CD4-positive, alpha-beta memory T cell (primary cell): Measurements from ENCODE around the gene UGGT1. TPM values are rescaled to one million over a fixed set of nuclear protein-coding genes. Genes with fewer than 3 reads are reported as not detected.
"Not testable (repeated sequence)": the region's sequence is repeated elsewhere in the genome, so short reads cannot be mapped to it uniquely, and the experiment has no call there.

Experiments
- CTCF ChIA-PET: fragments of 350-600 bp; sonication (Branson Sonifier 250); formaldehyde crosslinking; loops from one replicate; lab custom pipeline; 2021; ENCODE audit warnings: inconsistent platforms; ENCODE audit not compliant: partially characterized antibody; lab: Charles Lee
- POLR2A ChIA-PET: fragments of 350-600 bp; sonication (Branson Sonifier 250); formaldehyde crosslinking; loops from one replicate; lab custom pipeline; 2021; ENCODE audit not compliant: partially characterized antibody; lab: Charles Lee
- DNase-seq, 5 donors: peaks; one replicate each; pipeline versions ENCODE4 v3.0.0 to v3.0.0-alpha.2; 2020 to 2022; ENCODE audit warnings: mixed read lengths in 1 of 5
- H3K27ac ChIP-seq: one replicate; pipeline ENCODE4 v1.7.0; 2013; ENCODE audit warnings: low read depth, low read length
- H3K27me3 ChIP-seq: 2 replicates; pipeline ENCODE4 v1.7.0; 2013; ENCODE audit warnings: mild to moderate bottlenecking, low read length, moderate library complexity; ENCODE audit not compliant: insufficient read depth
- H3K36me3 ChIP-seq: 2 replicates; pipeline ENCODE4 v1.7.0; 2013; ENCODE audit warnings: mild to moderate bottlenecking, low read length, moderate library complexity; ENCODE audit not compliant: insufficient read depth
- H3K4me1 ChIP-seq: 2 replicates; pipeline ENCODE4 v1.7.0; 2013; ENCODE audit warnings: mild to moderate bottlenecking, low read length, moderate library complexity; ENCODE audit not compliant: insufficient read depth
- H3K4me3 ChIP-seq, 2 donors: one replicate each; pipeline ENCODE4 v1.7.0; 2013; ENCODE audit warnings: low read length in 2 of 2, mild to moderate bottlenecking in 1 of 2
- H3K9me3 ChIP-seq, 2 donors: one replicate each; pipeline ENCODE4 v1.7.0; 2013; ENCODE audit warnings: low read length in 2 of 2, control low read depth in 1 of 2; ENCODE audit not compliant: control insufficient read depth in 1 of 2
- H3K27ac Mint-ChIP-seq, 7 donors: one replicate each; pipeline ENCODE4 v1.8.0; 2020 to 2021; ENCODE audit warnings: mixed read lengths in 7 of 7, mild to moderate bottlenecking in 6 of 7, inconsistent platforms in 3 of 7, moderate library complexity in 3 of 7
- H3K27me3 Mint-ChIP-seq, 2 donors: one replicate each; pipeline ENCODE4 v1.8.0; 2020 to 2021; ENCODE audit warnings: mixed read lengths in 2 of 2
- H3K36me3 Mint-ChIP-seq, 2 donors: one replicate each; pipeline ENCODE4 v1.8.0; 2020 to 2021; ENCODE audit warnings: mixed read lengths in 2 of 2, inconsistent platforms in 1 of 2, mild to moderate bottlenecking in 1 of 2
- H3K4me1 Mint-ChIP-seq, 4 donors: one replicate each; pipeline ENCODE4 v1.8.0; 2020 to 2021; ENCODE audit warnings: mixed read lengths in 4 of 4, mild to moderate bottlenecking in 1 of 4
- H3K4me3 Mint-ChIP-seq, 8 donors: one replicate each; pipeline ENCODE4 v1.8.0; 2020 to 2021; ENCODE audit warnings: mixed read lengths in 8 of 8, mild to moderate bottlenecking in 7 of 8, moderate library complexity in 6 of 8, inconsistent platforms in 3 of 8
- H3K9me3 Mint-ChIP-seq, 8 donors: one replicate each; pipeline ENCODE4 v1.8.0; 2020 to 2021; ENCODE audit warnings: mixed read lengths in 8 of 8, mild to moderate bottlenecking in 5 of 8, inconsistent platforms in 3 of 8, moderate library complexity in 1 of 8
- intact Hi-C: fragments of 100-400 bp; cut with micrococcal nuclease; formaldehyde crosslinking; loops from one replicate; pipeline ENCODE4 v1.15.1; 2023
- polyA plus RNA-seq, 2 donors: library from polyadenylated mRNA; unstranded; fragments of 300-500 nt; fragmentation: Illumina TruSeq; gene quantifications; one replicate each; pipeline ENCODE4 v1.2.3, GENCODE V29; 2021
- total RNA-seq, 2 experiments: library from RNA; stranded (reverse); gene quantifications; one replicate each; pipeline ENCODE4 v1.2.3, GENCODE V29; 2021

UGGT1 gene
- total and polyA plus RNA-seq, 4 experiments from 2014 or later: 6.5 to 60.2 (median 37.9) TPM

GRCh38 chr2:128170776-128171175 lies 79.8 kb downstream of the UGGT1 start:
- POLR2A ChIA-PET: no interaction called here
- intact Hi-C loops: no loop called here
- no peak overlapping the region for H3K27ac Mint-ChIP-seq

GRCh38 chr2:128172191-128172590 lies 81.2 kb downstream of the UGGT1 start:
- Histone ChIP-seq H3K4me1 (peaks cover 9% of the 10 kb centered on the region), H3K9me3 (no peaks in the 10 kb centered on the region), H3K36me3 (peaks cover 79% of the 10 kb centered on the region), H3K27me3 (no peaks in the 10 kb centered on the region), H3K4me3 (no peak overlapping the region), H3K27ac (no peak overlapping the region)
- H3K9me3 Mint-ChIP-seq: no peaks in the 10 kb centered on the region
- H3K4me1 Mint-ChIP-seq: peaks cover 0 to 8% (median 7%) of the 10 kb centered on the region in 4 donors
- no peak overlapping the region for H3K27ac Mint-ChIP-seq
- no peaks in the 10 kb centered on the region for H3K27me3 Mint-ChIP-seq
- intact Hi-C loops: no loop called here
- no peak for DNase-seq
- no peak overlapping the region for H3K4me3 Mint-ChIP-seq
- ChIA-PET POLR2A (no interaction called here), CTCF (interaction anchor here (0.7 to 1.8 kb wide), 3 partner anchors 14 to 62 kb away, joined by 3 to 5 read pairs (median 3); no protein-coding TSS in a partner anchor)
- H3K36me3 Mint-ChIP-seq: peaks cover 71 to 90% of the 10 kb centered on the region in 2 donors

More at GRCh38 chr2:128170776-128171175, 79.8 kb downstream of the UGGT1 start:
- peaks cover 0 to 8% (median 7%) of the 10 kb centered on the region in 4 donors for H3K4me1 Mint-ChIP-seq
- H3K27me3 Mint-ChIP-seq: no peaks in the 10 kb centered on the region
- peaks cover 80% of the 10 kb centered on the region for H3K36me3 ChIP-seq
- no peak overlapping the region for H3K27ac ChIP-seq
- H3K36me3 Mint-ChIP-seq: peaks cover 74 to 89% of the 10 kb centered on the region in 2 donors
- CTCF ChIA-PET: interaction anchor here (1.1 kb wide), 1 partner anchor 41 kb away, joined by 3 read pairs; no protein-coding TSS in a partner anchor
- H3K9me3 Mint-ChIP-seq: no peaks in the 10 kb centered on the region
- H3K27me3 ChIP-seq: no peaks in the 10 kb centered on the region
- H3K4me3 Mint-ChIP-seq: no peak overlapping the region
- no peak overlapping the region for H3K4me3 ChIP-seq
- no peak for DNase-seq
- no peaks in the 10 kb centered on the region for H3K9me3 ChIP-seq
- peaks cover 9% of the 10 kb centered on the region for H3K4me1 ChIP-seq

- intact Hi-C loops, DNase-seq, H3K27ac Mint-ChIP-seq, H3K9me3 Mint-ChIP-seq, H3K9me3 ChIP-seq, H3K27me3 Mint-ChIP-seq, H3K4me1 ChIP-seq, H3K4me3 Mint-ChIP-seq, H3K27me3 ChIP-seq, H3K4me1 Mint-ChIP-seq, H3K27ac ChIP-seq, H3K4me3 ChIP-seq: not testable (repeated sequence)
- H3K36me3 Mint-ChIP-seq: peaks cover 77 to 93% of the 10 kb centered on the region in 2 donors
- peaks cover 84% of the 10 kb centered on the region for H3K36me3 ChIP-seq
- ChIA-PET CTCF (interaction anchor here (0.7 to 1.3 kb wide), 3 partner anchors 8 to 60 kb away, joined by 3 to 4 read pairs (median 4); no protein-coding TSS in a partner anchor), POLR2A (interaction anchor here (0.6 kb wide), 1 partner anchor 25 kb away, joined by 3 read pairs; no protein-coding TSS in a partner anchor)
Measured at GRCh38 chr2:128174067-128174466, 83.1 kb downstream of the UGGT1 start.

GRCh38 chr2:128177315-128177714 lies 86.3 kb downstream of the UGGT1 start:
- H3K27me3 ChIP-seq: no peaks in the 10 kb centered on the region
- Mint-ChIP-seq H3K36me3 (peaks cover 83 to 95% of the 10 kb centered on the region in 2 donors), H3K4me3 (no peak overlapping the region), H3K9me3 (no peaks in the 10 kb centered on the region), H3K27me3 (no peaks in the 10 kb centered on the region), H3K27ac (peak overlapping the region in 3 of 7 donors; percentile 13 to 68 (median 51)), H3K4me1 (no peaks in the 10 kb centered on the region)
- no peaks in the 10 kb centered on the region for H3K9me3 ChIP-seq
- no peaks in the 10 kb centered on the region for H3K4me1 ChIP-seq
- POLR2A ChIA-PET: no interaction called here
- CTCF ChIA-PET: interaction anchor here (1.5 kb wide), 2 partner anchors 12 to 57 kb away, joined by 4 to 5 read pairs; no protein-coding TSS in a partner anchor
- DNase-seq: no peak
- peaks cover 90% of the 10 kb centered on the region for H3K36me3 ChIP-seq
- no peak overlapping the region for H3K4me3 ChIP-seq
- no peak overlapping the region for H3K27ac ChIP-seq
- intact Hi-C loops: no loop called here

GRCh38 chr2:128178149-128178649 lies 87.2 kb downstream of the UGGT1 start:
- peaks cover 87% of the 10 kb centered on the region for H3K36me3 ChIP-seq
- Mint-ChIP-seq H3K4me3 (no peak overlapping the region), H3K9me3 (no peaks in the 10 kb centered on the region), H3K36me3 (peaks cover 82 to 93% of the 10 kb centered on the region in 2 donors), H3K4me1 (no peaks in the 10 kb centered on the region), H3K27me3 (no peaks in the 10 kb centered on the region), H3K27ac (peak overlapping the region in 1 of 7 donors; percentile 87)
- no peak for DNase-seq
- no peaks in the 10 kb centered on the region for H3K9me3 ChIP-seq
- no peaks in the 10 kb centered on the region for H3K4me1 ChIP-seq
- ChIA-PET POLR2A (no interaction called here), CTCF (interaction anchor here (1.5 kb wide), 1 partner anchor 56 kb away, joined by 5 read pairs; no protein-coding TSS in a partner anchor)
- intact Hi-C loops: no loop called here
- no peaks in the 10 kb centered on the region for H3K27me3 ChIP-seq
- no peak overlapping the region for H3K27ac ChIP-seq
- no peak overlapping the region for H3K4me3 ChIP-seq

- H3K9me3 Mint-ChIP-seq: no peaks in the 10 kb centered on the region
- H3K27ac Mint-ChIP-seq: peak overlapping the region in 2 of 7 donors; percentile 45 to 71
Measured at GRCh38 chr2:128178650-128179460, 87.9 kb downstream of the UGGT1 start.

GRCh38 chr2:128179461-128179755 lies 88.4 kb downstream of the UGGT1 start:
- CTCF ChIA-PET: interaction anchor here (1.4 kb wide), 1 partner anchor 55 kb away, joined by 4 read pairs; no protein-coding TSS in a partner anchor
- intact Hi-C loops: loop anchor here (1.0 kb wide), 1 partner anchor 54 kb away; no protein-coding TSS in a partner anchor

More at GRCh38 chr2:128178650-128179460, 87.9 kb downstream of the UGGT1 start:
- intact Hi-C loops: loop anchor here (1.0 kb wide), 1 partner anchor 54 kb away; no protein-coding TSS in a partner anchor
- Mint-ChIP-seq H3K4me3 (no peak overlapping the region), H3K27me3 (no peaks in the 10 kb centered on the region), H3K36me3 (peaks cover 82 to 93% of the 10 kb centered on the region in 2 donors), H3K4me1 (no peaks in the 10 kb centered on the region)
- peak; percentile 26 to 41 (median 38) for DNase-seq
- peaks cover 87% of the 10 kb centered on the region for H3K36me3 ChIP-seq
- H3K4me3 ChIP-seq: no peak overlapping the region
- ChIA-PET CTCF (interaction anchor here (1.4 kb wide), 1 partner anchor 55 kb away, joined by 4 read pairs; no protein-coding TSS in a partner anchor), POLR2A (no interaction called here)
- H3K27me3 ChIP-seq: no peaks in the 10 kb centered on the region
- no peaks in the 10 kb centered on the region for H3K4me1 ChIP-seq
- H3K27ac ChIP-seq: no peak overlapping the region
- no peaks in the 10 kb centered on the region for H3K9me3 ChIP-seq

More at GRCh38 chr2:128179461-128179755, 88.4 kb downstream of the UGGT1 start:
- H3K9me3 ChIP-seq: no peaks in the 10 kb centered on the region
- no peaks in the 10 kb centered on the region for H3K27me3 ChIP-seq
- no peak overlapping the region for H3K27ac ChIP-seq
- Mint-ChIP-seq H3K9me3 (no peaks in the 10 kb centered on the region), H3K4me1 (no peaks in the 10 kb centered on the region), H3K27me3 (no peaks in the 10 kb centered on the region), H3K4me3 (no peak overlapping the region), H3K36me3 (peaks cover 79 to 94% of the 10 kb centered on the region in 2 donors), H3K27ac (peak overlapping the region in 2 of 7 donors; percentile 45 to 71)
- H3K4me3 ChIP-seq: no peak overlapping the region
- H3K36me3 ChIP-seq: peaks cover 88% of the 10 kb centered on the region
- POLR2A ChIA-PET: no interaction called here
- no peak for DNase-seq
- no peaks in the 10 kb centered on the region for H3K4me1 ChIP-seq
